Activated B cell treated with CpG ODN at 0.5 μM for 24 hours (primary cell): ENCODE results near the gene SPINK1. TPM values are rescaled to one million over a fixed set of nuclear protein-coding genes. Genes with fewer than 3 reads are reported as not detected.
"Not testable (repeated sequence)": the region's sequence is repeated elsewhere in the genome, so short reads cannot be mapped to it uniquely, and the experiment has no call there.

Experiments
- ATAC-seq: fragments of 200-7000 bp; cut with Tn5 transposase; one replicate; pipeline ENCODE4 v1.10.0; 2021; ENCODE audit warnings: low read depth, mild to moderate bottlenecking, moderate library complexity
- CTCF ChIA-PET: fragments of 350-600 bp; sonication (Branson Sonifier 250); formaldehyde crosslinking; loops from one replicate; lab custom pipeline; 2021; ENCODE audit warnings: antibody characterized with exemption; lab: Charles Lee
- POLR2A ChIA-PET: fragments of 350-600 bp; sonication (Branson Sonifier 250); formaldehyde crosslinking; loops from one replicate; lab custom pipeline; 2021; ENCODE audit warnings: antibody characterized with exemption; lab: Charles Lee
- DNase-seq: peaks from one replicate; pipeline ENCODE4 v3.0.0; 2022
- H3K27ac Mint-ChIP-seq: one replicate; pipeline ENCODE4 v1.8.0; 2020; ENCODE audit warnings: mixed read lengths
- H3K27me3 Mint-ChIP-seq: one replicate; pipeline ENCODE4 v1.8.0; 2021; ENCODE audit warnings: mixed read lengths
- H3K36me3 Mint-ChIP-seq: one replicate; pipeline ENCODE4 v1.8.0; 2021; ENCODE audit warnings: low read depth, mixed read lengths
- H3K4me1 Mint-ChIP-seq: one replicate; pipeline ENCODE4 v1.8.0; 2021; ENCODE audit warnings: mixed read lengths
- H3K4me3 Mint-ChIP-seq: one replicate; pipeline ENCODE4 v1.8.0; 2020; ENCODE audit warnings: mild to moderate bottlenecking, mixed read lengths
- H3K9me3 Mint-ChIP-seq: one replicate; pipeline ENCODE4 v1.8.0; 2020; ENCODE audit warnings: mixed read lengths
- intact Hi-C: fragments of 100-400 bp; cut with micrococcal nuclease; formaldehyde crosslinking; loops from one replicate; pipeline ENCODE4 v1.15.1; 2024
- total RNA-seq: library from RNA; stranded (reverse); gene quantifications from 2 replicates; pipeline ENCODE4 v1.2.3, GENCODE V29; 2022
- TF ChIP-seq, protein P1 (sequence below): fragments of 200-600 bp; IDR thresholded peaks from one replicate; pipeline ENCODE4 v1.8.0; 2022; ENCODE audit warnings: antibody characterized with exemption, mild to moderate bottlenecking

Gene SPINK1
- total RNA-seq, 1 donor from 2014 or later: not detected

DNA sequence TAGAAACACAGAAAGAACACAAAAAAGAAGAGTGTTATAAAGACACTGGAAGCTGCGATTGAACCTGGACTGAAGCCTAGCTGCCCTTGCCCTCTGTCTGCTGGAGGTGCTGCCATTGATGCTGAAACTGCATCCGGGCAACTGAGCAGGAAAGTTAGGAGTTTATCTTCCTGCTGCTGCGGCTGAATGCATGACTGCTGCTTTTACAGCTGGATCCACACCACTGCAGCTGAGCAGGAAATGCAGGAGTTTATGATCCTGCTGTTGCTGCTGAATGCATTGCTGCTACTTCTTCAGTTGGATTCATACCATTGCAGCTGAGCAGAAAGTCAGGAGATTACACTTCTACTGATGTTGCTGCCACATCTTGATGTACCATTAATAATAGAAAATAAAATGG is 27.1 kb downstream of the SPINK1 start:
- H3K9me3 Mint-ChIP-seq: no peaks in the 10 kb centered on the region
- CTCF ChIA-PET: no interaction called here
- H3K27ac Mint-ChIP-seq: no peak overlapping the region
- H3K4me1 Mint-ChIP-seq: peaks cover 23% of the 10 kb centered on the region
- no peaks in the 10 kb centered on the region for H3K36me3 Mint-ChIP-seq
- TF ChIP-seq, protein P1, sequence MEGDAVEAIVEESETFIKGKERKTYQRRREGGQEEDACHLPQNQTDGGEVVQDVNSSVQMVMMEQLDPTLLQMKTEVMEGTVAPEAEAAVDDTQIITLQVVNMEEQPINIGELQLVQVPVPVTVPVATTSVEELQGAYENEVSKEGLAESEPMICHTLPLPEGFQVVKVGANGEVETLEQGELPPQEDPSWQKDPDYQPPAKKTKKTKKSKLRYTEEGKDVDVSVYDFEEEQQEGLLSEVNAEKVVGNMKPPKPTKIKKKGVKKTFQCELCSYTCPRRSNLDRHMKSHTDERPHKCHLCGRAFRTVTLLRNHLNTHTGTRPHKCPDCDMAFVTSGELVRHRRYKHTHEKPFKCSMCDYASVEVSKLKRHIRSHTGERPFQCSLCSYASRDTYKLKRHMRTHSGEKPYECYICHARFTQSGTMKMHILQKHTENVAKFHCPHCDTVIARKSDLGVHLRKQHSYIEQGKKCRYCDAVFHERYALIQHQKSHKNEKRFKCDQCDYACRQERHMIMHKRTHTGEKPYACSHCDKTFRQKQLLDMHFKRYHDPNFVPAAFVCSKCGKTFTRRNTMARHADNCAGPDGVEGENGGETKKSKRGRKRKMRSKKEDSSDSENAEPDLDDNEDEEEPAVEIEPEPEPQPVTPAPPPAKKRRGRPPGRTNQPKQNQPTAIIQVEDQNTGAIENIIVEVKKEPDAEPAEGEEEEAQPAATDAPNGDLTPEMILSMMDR: no peak
- ATAC-seq: no peak
- H3K27me3 Mint-ChIP-seq: peaks cover 24% of the 10 kb centered on the region
- no peak overlapping the region for H3K4me3 Mint-ChIP-seq
- intact Hi-C loops: loop anchor here (10.0 kb wide), 1 partner anchor 1000 kb away; no protein-coding TSS in a partner anchor
- DNase-seq: no peak
- POLR2A ChIA-PET: interaction anchor here (0.7 to 1.0 kb wide), 3 partner anchors 22 to 133 kb away, joined by 3 to 8 read pairs (median 3); partner anchors contain the start of gene JAKMIP2

DNA sequence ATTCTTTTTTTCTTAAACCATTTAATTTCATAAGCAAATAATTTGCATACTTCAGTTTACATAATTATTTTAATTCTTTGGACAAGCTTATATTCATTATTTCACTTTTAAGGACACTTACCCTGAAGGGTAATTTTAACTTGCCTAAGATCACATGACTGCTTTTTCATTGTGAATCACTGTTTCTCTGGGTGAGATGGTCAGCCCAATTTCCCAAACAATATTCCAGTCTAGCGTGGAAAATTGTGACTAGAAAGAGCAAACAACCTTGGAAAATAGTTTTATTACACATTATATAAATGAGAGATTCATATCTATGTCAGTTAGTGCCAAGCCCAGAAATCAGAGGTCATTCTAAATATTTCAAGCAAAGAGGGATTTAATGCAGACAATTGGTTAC is 27.5 kb downstream of the SPINK1 start:
- TF ChIP-seq, protein P1: no peak
- POLR2A ChIA-PET: no interaction called here
- H3K27me3 Mint-ChIP-seq: peaks cover 24% of the 10 kb centered on the region
- intact Hi-C loops: loop anchor here (10.0 kb wide), 1 partner anchor 1001 kb away; no protein-coding TSS in a partner anchor
- no peaks in the 10 kb centered on the region for H3K9me3 Mint-ChIP-seq
- CTCF ChIA-PET: no interaction called here
- DNase-seq (no peak), ATAC-seq (no peak)
- no peaks in the 10 kb centered on the region for H3K36me3 Mint-ChIP-seq
- no peak overlapping the region for H3K27ac Mint-ChIP-seq
- no peak overlapping the region for H3K4me3 Mint-ChIP-seq
- peaks cover 23% of the 10 kb centered on the region for H3K4me1 Mint-ChIP-seq

DNA sequence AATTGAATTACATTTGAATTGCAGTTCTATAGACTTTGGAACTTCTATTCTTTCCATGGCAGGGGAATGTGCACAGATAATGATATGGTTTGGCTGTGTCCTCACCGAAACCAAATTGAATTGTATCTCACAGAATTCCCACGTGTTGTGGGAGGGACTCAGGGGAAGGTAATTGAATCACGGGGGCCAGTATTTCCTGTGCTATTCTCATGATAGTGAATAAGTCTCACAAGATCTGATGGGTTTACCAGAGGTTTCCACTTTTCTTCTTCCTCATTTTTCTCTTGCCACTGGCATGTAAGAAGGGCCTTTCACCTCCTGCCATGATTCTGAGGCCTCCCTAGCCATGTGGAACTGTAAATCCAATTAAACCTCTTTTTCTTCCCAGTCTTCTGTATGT is 28.3 kb downstream of the SPINK1 start:
- DNase-seq, H3K9me3 Mint-ChIP-seq, H3K27ac Mint-ChIP-seq, H3K4me3 Mint-ChIP-seq, CTCF ChIA-PET, H3K36me3 Mint-ChIP-seq, ATAC-seq, POLR2A ChIA-PET: not testable (repeated sequence)
- H3K4me1 Mint-ChIP-seq: peaks cover 23% of the 10 kb centered on the region
- H3K27me3 Mint-ChIP-seq: peaks cover 29% of the 10 kb centered on the region
- intact Hi-C loops: loop anchor here (10.0 kb wide), 1 partner anchor 1002 kb away; no protein-coding TSS in a partner anchor

DNA sequence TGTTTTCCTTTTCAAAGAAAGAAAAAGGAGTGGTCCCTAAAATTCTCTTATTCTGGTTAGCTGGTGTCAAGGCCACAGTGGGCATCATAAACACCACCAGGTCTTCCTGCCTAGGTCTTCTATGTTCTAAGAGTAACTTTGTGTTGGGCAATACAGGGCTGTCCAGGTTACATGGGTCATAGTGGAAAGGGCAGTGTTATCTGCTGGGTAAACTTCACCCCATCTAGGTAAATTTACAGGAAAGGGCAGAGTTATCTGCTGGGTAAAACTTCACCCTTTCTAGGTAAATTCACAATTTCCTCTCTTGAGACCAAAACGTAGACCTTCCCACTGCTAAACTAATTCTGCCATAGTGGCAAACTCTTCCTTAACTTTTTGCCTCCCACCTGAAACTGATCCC is 30.0 kb downstream of the SPINK1 start:
- intact Hi-C loops: loop anchor here (10.0 kb wide), 1 partner anchor 1003 kb away; no protein-coding TSS in a partner anchor
- H3K4me1 Mint-ChIP-seq: peaks cover 23% of the 10 kb centered on the region
- DNase-seq: no peak

DNA sequence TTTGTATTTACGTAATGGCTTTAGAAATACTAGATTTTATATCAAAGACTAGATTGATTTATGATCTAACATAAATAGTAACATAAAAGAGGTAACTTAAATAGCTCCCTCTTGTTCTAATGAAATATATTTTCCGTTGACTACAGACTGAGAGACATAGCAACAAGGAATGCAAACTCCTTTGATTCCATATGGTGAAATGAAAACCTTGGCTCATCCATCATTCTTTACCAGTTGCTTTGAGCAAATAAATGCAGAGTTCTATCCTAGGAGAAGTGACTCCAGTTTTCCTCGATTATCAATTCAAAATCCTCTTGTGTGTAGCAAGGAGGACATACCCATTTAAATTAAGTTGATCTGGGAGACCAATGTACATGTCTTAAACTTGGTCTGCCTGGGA is 31.0 kb downstream of the SPINK1 start:
- Mint-ChIP-seq H3K9me3 (no peaks in the 10 kb centered on the region), H3K36me3 (no peaks in the 10 kb centered on the region), H3K27me3 (peaks cover 40% of the 10 kb centered on the region), H3K4me1 (peaks cover 20% of the 10 kb centered on the region), H3K27ac (no peak overlapping the region), H3K4me3 (no peak overlapping the region)
- DNase-seq: no peak
- ChIA-PET POLR2A (no interaction called here), CTCF (no interaction called here)
- intact Hi-C loops: loop anchor here (10.0 kb wide), 1 partner anchor 1004 kb away; no protein-coding TSS in a partner anchor
- TF ChIP-seq, protein P1: no peak
- ATAC-seq: no peak

More for the DNA sequence above, 30.0 kb downstream of the SPINK1 start:
- TF ChIP-seq, protein P1: no peak
- Mint-ChIP-seq H3K9me3 (no peaks in the 10 kb centered on the region), H3K4me3 (no peak overlapping the region), H3K27me3 (peaks cover 35% of the 10 kb centered on the region), H3K27ac (no peak overlapping the region), H3K36me3 (no peaks in the 10 kb centered on the region)
- ChIA-PET POLR2A (no interaction called here), CTCF (no interaction called here)
- ATAC-seq: no peak
